ENCODE measurements around the gene SH3RF3.

- TF ChIP-seq AGO2 (optimal IDR thresholded peaks at IDR 0.05; ENCODE audit: low read depth, low read length): no peak
- TF ChIP-seq ATF7 (IDR thresholded peaks at IDR 0.05): no peak
- TF ChIP-seq ATF7 (CRISPR knock-in tag; IDR thresholded peaks at IDR 0.05): no peak
- TF ChIP-seq SRF (IDR thresholded peaks at IDR 0.05; ENCODE audit: low read depth, low read length): no peak
- no peak for TF ChIP-seq SNAPC2 (CRISPR knock-in tag; IDR thresholded peaks at IDR 0.05)
- TF ChIP-seq CHD2 (IDR thresholded peaks at IDR 0.05; ENCODE audit: low read depth, low read length): no peak
- no peak for TF ChIP-seq ZBTB1 (CRISPR knock-in tag; IDR thresholded peaks at IDR 0.05; ENCODE audit: borderline replicate concordance)
- TF ChIP-seq E2F5 (CRISPR knock-in tag; conservative IDR thresholded peaks at IDR 0.05): no peak
- TF ChIP-seq CTCF (CRISPR knock-in tag; IDR thresholded peaks at IDR 0.05): no peak
- no peak for TF ChIP-seq HOXD1 (CRISPR knock-in tag; IDR thresholded peaks at IDR 0.05)
- TF ChIP-seq ZNF556 (CRISPR knock-in tag; IDR thresholded peaks at IDR 0.05; ENCODE audit: borderline replicate concordance): no peak
- no peak for TF ChIP-seq MAZ (IDR thresholded peaks at IDR 0.05; ENCODE audit: borderline replicate concordance, low read depth, low read length)
- no peak for TF ChIP-seq MAZ (CRISPR knock-in tag; IDR thresholded peaks at IDR 0.05; ENCODE audit: low read depth)
- no peak for TF ChIP-seq ZNF879 (CRISPR knock-in tag; IDR thresholded peaks at IDR 0.05)
- no peak for TF ChIP-seq TAF1 (CRISPR knock-in tag; IDR thresholded peaks at IDR 0.05)
Observed at GRCh38 chr2:109195193-109196045, 66.4 kb downstream of the SH3RF3 start.
